Smooth muscle cell of the pulmonary artery (primary cell): ENCODE data around the gene SFN. TPM values are rescaled to one million over a fixed set of nuclear protein-coding genes. Genes with fewer than 3 reads are reported as not detected.

Experiments used
- total RNA-seq: library from RNA; depleted of rRNA; stranded (reverse); fragments of >200 nt; gene quantifications from 2 replicates; pipeline ENCODE4 v1.2.3, GENCODE V29; 2014

SFN gene
- 0.20 and 1.2 TPM in 2 replicates for total RNA-seq

DNA sequence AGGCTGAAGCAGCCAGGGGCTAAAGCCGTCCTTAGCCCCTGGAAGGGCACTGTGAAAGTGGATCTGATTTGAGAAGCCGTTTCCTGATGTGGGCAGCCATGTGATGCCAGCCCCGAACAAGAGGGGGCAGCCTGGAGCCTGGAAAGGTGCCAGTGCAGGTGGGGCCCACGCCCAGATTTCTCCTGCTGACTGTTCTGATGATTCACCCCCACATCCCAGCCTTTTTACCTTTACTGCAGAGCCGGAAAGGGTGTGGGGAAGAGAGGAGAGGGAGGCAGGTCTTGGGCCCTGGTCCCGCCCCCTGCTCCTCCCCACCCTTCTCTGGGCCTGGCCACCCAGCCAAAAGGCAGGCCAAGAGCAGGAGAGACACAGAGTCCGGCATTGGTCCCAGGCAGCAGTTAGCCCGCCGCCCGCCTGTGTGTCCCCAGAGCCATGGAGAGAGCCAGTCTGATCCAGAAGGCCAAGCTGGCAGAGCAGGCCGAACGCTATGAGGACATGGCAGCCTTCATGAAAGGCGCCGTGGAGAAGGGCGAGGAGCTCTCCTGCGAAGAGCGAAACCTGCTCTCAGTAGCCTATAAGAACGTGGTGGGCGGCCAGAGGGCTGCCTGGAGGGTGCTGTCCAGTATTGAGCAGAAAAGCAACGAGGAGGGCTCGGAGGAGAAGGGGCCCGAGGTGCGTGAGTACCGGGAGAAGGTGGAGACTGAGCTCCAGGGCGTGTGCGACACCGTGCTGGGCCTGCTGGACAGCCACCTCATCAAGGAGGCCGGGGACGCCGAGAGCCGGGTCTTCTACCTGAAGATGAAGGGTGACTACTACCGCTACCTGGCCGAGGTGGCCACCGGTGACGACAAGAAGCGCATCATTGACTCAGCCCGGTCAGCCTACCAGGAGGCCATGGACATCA is at the start of gene SFN:
TSS of gene SFN (plus strand) at position 369 of the 904 bp plus-strand sequence. CDS start at position 433, 64 bp downstream.

GRCh38 chr1:26826261-26827105 is 36.5 kb upstream of the SFN start, which contains the start of gene ZDHHC18:
Gene ZDHHC18 (plus strand): TSS chr1:26826688. CDS start chr1:26826805, 117 bp downstream.

GRCh38 chr1:26889551-26890466 is 26.9 kb downstream of the SFN start, which contains the start of gene GPN2:
Gene GPN2 (minus strand): TSS chr1:26890283. CDS start chr1:26890096, 187 bp downstream.

GRCh38 chr1:26900001-26900814 is 37.3 kb downstream of the SFN start, which contains the start of gene GPATCH3:
Gene GPATCH3 (minus strand): TSS chr1:26900467. CDS start chr1:26900442, 25 bp downstream.

Other genes with a start within 250 kb of the SFN start
- gene ARID1A, start 167.1 kb upstream of the SFN start, total RNA-seq, result 29.0 and 31.2 TPM in 2 replicates
- gene PIGV, start 75.2 kb upstream of the SFN start, total RNA-seq, result 14.5 and 22.2 TPM in 2 replicates
- 7.9 and 13.1 TPM in 2 replicates for gene ZDHHC18, start 36.5 kb upstream of the SFN start, total RNA-seq
- 14.3 and 15.6 TPM in 2 replicates for gene GPN2, start 27.1 kb downstream of the SFN start, total RNA-seq
- 7.6 and 8.5 TPM in 2 replicates for gene GPATCH3, start 37.3 kb downstream of the SFN start, total RNA-seq
- not detected in 2 replicates for gene NR0B2, start 50.8 kb downstream of the SFN start, total RNA-seq
- 19.7 and 23.6 TPM in 2 replicates for gene NUDC, start 58.6 kb downstream of the SFN start, total RNA-seq
- not detected in 2 replicates for gene KDF1, start 97.3 kb downstream of the SFN start, total RNA-seq
- 13.0 and 15.4 TPM in 2 replicates for gene TRNP1, start 130.5 kb downstream of the SFN start, total RNA-seq
- gene TENT5B, start 149.7 kb downstream of the SFN start, total RNA-seq, result 1.5 and 5.6 TPM in 2 replicates